ENCODE data around the gene SYDE1. TPM values are rescaled to one million over a fixed set of nuclear protein-coding genes. Genes with fewer than 3 reads are reported as not detected.

Gene SYDE1
- total RNA-seq, 1 donor from 2014 or later, result 23.7 TPM

DNA sequence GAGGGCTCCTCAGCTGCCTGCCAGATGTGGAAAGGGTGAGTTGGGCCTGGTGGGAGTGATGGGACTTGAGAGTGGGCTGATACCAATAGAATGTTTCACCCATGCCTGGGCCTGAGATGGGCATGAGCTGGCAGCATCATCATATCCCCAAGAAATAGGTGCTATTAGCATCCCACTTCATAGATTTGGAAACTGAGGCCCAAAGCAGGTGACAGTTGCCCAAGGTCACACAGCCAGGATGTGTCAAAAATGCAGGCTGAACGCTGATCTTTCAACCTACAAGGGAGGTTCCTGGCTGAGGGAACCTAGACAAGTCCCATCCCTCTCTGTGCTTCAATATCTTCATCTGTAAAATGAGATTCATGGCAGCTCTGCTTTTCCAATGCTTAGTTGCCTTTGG is 4.6 kb downstream of the SYDE1 start:
- H3K27me3 Mint-ChIP-seq, result no peaks in the 10 kb centered on the region
- peaks cover 12% of the 10 kb centered on the region for H3K4me1 Mint-ChIP-seq (ENCODE audit: unreplicated experiment)
- H3K36me3 Mint-ChIP-seq, result peaks cover 10% of the 10 kb centered on the region
- H3K9me3 Mint-ChIP-seq, result no peaks in the 10 kb centered on the region
- no peak overlapping the region for H3K27ac Mint-ChIP-seq
- TF ChIP-seq, protein P1, sequence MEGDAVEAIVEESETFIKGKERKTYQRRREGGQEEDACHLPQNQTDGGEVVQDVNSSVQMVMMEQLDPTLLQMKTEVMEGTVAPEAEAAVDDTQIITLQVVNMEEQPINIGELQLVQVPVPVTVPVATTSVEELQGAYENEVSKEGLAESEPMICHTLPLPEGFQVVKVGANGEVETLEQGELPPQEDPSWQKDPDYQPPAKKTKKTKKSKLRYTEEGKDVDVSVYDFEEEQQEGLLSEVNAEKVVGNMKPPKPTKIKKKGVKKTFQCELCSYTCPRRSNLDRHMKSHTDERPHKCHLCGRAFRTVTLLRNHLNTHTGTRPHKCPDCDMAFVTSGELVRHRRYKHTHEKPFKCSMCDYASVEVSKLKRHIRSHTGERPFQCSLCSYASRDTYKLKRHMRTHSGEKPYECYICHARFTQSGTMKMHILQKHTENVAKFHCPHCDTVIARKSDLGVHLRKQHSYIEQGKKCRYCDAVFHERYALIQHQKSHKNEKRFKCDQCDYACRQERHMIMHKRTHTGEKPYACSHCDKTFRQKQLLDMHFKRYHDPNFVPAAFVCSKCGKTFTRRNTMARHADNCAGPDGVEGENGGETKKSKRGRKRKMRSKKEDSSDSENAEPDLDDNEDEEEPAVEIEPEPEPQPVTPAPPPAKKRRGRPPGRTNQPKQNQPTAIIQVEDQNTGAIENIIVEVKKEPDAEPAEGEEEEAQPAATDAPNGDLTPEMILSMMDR (conservative IDR thresholded peaks at IDR 0.05), result no peak
- no peak overlapping the region for H3K4me3 Mint-ChIP-seq
- DNase-seq (ENCODE audit: extremely low spot score, unreplicated experiment), result no peak

DNA sequence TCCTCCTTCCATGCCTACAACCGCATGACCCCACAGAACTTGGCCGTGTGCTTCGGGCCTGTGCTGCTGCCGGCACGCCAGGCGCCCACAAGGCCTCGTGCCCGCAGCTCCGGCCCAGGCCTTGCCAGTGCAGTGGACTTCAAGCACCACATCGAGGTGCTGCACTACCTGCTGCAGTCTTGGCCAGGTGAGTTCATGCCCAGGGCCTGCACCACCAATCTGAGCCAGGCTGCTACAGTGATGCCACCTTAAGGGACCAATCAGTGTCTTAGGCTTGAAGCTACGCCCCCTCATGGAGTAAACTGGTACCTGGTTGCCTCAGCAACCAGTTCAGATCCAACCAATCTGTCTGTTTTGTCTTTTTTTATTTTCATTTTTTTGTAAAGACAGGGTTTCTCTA is 5.2 kb downstream of the SYDE1 start:
- H3K27me3 Mint-ChIP-seq, result no peaks in the 10 kb centered on the region
- peaks cover 10% of the 10 kb centered on the region for H3K36me3 Mint-ChIP-seq
- DNase-seq (ENCODE audit: extremely low spot score, unreplicated experiment), result no peak
- peaks cover 10% of the 10 kb centered on the region for H3K4me1 Mint-ChIP-seq (ENCODE audit: unreplicated experiment)
- H3K9me3 Mint-ChIP-seq, result no peaks in the 10 kb centered on the region
- peak overlapping the region; percentile 73 for H3K27ac Mint-ChIP-seq
- peak overlapping the region; percentile 54 for H3K4me3 Mint-ChIP-seq
- TF ChIP-seq, protein P1 (conservative IDR thresholded peaks at IDR 0.05), result no peak

DNA sequence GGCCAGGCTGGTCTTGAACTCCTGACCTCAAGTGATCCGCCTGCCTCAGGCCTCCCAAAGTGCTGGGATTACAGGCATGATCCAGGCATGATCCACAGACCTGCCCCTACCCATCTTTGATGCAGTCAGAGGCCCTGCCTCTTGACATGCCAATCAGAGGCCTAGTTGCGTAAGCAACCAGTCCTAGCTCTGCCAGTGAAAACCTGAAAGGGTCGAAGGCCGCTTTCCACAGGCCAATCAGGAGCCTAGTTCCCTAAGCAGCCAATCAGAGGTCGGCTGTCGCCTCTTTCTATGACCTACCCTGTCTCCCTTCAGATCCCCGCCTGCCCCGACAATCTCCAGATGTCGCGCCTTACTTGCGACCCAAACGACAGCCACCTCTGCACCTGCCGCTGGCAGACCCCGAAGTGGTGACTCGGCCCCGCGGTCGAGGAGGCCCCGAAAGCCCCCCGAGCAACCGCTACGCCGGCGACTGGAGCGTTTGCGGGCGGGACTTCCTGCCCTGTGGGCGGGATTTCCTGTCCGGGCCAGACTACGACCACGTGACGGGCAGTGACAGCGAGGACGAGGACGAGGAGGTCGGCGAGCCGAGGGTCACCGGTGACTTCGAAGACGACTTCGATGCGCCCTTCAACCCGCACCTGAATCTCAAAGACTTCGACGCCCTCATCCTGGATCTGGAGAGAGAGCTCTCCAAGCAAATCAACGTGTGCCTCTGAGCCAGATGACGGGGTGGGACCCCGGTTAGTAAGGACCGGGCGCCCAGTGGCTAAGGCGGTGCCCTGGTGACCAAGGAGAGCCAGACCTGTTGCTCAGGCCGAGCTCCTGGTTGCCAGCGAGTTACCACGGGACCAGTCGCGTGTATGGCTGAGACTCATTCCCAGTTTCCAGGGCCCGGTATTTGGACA is 6.3 kb downstream of the SYDE1 start:
- H3K4me1 Mint-ChIP-seq (ENCODE audit: unreplicated experiment), result peaks cover 2% of the 10 kb centered on the region
- no peak overlapping the region for H3K4me3 Mint-ChIP-seq

DNA sequence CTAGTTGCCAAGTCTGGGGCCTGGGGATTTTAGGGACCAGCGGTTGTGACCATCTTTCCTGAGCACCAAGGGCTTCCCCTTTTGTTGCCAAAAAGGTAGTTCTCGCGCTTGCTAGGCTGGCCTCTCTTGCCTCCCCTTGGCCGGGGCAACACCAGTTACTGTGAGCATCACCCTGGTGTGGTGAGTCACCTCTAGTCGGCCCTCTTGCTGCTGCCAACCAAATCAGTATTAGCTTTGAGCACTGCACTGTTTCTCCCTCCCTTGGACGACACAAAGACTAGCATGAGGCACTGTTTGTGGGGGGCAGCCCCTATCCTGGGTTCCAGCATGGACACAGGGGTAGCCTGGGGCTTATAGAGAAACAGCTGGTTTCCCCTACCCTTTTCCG is 6.9 kb downstream of the SYDE1 start:
- no peak overlapping the region for H3K4me3 Mint-ChIP-seq
- no peak for DNase-seq (ENCODE audit: extremely low spot score, unreplicated experiment)
- TF ChIP-seq, protein P1 (conservative IDR thresholded peaks at IDR 0.05), result no peak
- H3K9me3 Mint-ChIP-seq, result no peaks in the 10 kb centered on the region
- peaks cover 25% of the 10 kb centered on the region for H3K36me3 Mint-ChIP-seq
- no peaks in the 10 kb centered on the region for H3K27me3 Mint-ChIP-seq
- H3K4me1 Mint-ChIP-seq (ENCODE audit: unreplicated experiment), result no peaks in the 10 kb centered on the region
- H3K27ac Mint-ChIP-seq, result no peak overlapping the region

More for the DNA sequence above, 6.3 kb downstream of the SYDE1 start:
- DNase-seq (ENCODE audit: extremely low spot score, unreplicated experiment), result no peak
- TF ChIP-seq, protein P1 (conservative IDR thresholded peaks at IDR 0.05), result no peak
- Mint-ChIP-seq H3K27me3 (no peaks in the 10 kb centered on the region), H3K27ac (no peak overlapping the region), H3K9me3 (no peaks in the 10 kb centered on the region), H3K36me3 (peaks cover 21% of the 10 kb centered on the region)

DNA sequence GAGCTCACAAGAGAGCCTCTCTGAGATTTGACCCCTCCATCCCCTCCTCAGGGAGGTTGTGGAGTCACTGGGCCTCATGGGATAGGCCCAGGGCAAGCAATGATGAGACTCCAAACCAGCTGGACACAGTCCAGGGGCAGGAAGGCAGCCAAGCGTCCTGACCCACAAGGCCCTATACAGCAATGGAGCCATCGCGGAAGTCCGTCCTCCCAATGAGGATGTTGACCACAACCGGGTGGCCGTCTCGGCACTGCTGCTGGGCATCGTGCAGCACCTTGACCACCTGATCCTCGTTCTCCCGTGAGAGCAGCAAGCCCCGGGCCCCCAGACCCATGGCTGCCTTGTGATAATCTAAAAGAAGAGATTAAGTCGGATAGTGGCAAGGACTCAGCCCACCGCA is 7.9 kb downstream of the SYDE1 start:
- H3K27me3 Mint-ChIP-seq, result no peaks in the 10 kb centered on the region
- H3K9me3 Mint-ChIP-seq, result no peaks in the 10 kb centered on the region
- no peak overlapping the region for H3K4me3 Mint-ChIP-seq

More for the DNA sequence above, 7.9 kb downstream of the SYDE1 start:
- Mint-ChIP-seq H3K27ac (no peak overlapping the region), H3K4me1 (ENCODE audit: unreplicated experiment) (no peaks in the 10 kb centered on the region), H3K36me3 (peaks cover 25% of the 10 kb centered on the region)
- TF ChIP-seq, protein P1 (conservative IDR thresholded peaks at IDR 0.05), result no peak
- no peak for DNase-seq (ENCODE audit: extremely low spot score, unreplicated experiment)

All from type B pancreatic cell (in vitro differentiated cells).